Skeletal muscle tissue (tissue), 4 donors: ENCODE measurements around the gene ZNF554. TPM values are rescaled to one million over a fixed set of nuclear protein-coding genes. Genes with fewer than 3 reads are reported as not detected.

Source experiments
- H3K27ac ChIP-seq: one replicate; pipeline ENCODE4 v1.7.0; 2013; ENCODE audit warnings: mild to moderate bottlenecking, low read depth, low read length, inconsistent platforms
- H3K27me3 ChIP-seq, 3 donors: one replicate each; pipeline ENCODE4 v1.7.0; 2013; ENCODE audit warnings: low read length in 3 of 3; ENCODE audit not compliant: control insufficient read depth in 3 of 3, insufficient read depth in 3 of 3
- H3K36me3 ChIP-seq, 3 donors: one replicate each; pipeline ENCODE4 v1.7.0; 2013; ENCODE audit warnings: low read length in 3 of 3; ENCODE audit not compliant: control insufficient read depth in 3 of 3, insufficient read depth in 3 of 3
- H3K4me1 ChIP-seq, 3 donors: one replicate each; pipeline ENCODE4 v1.7.0; 2013; ENCODE audit warnings: low read length in 3 of 3, mild to moderate bottlenecking in 3 of 3; ENCODE audit not compliant: control insufficient read depth in 3 of 3, insufficient read depth in 3 of 3
- H3K4me3 ChIP-seq, 3 donors: one replicate each; pipeline ENCODE4 v1.7.0; 2013; ENCODE audit warnings: low read length in 3 of 3
- H3K9ac ChIP-seq, 3 donors: one replicate each; pipeline ENCODE4 v1.7.0; 2013; ENCODE audit warnings: low read length in 3 of 3, mild to moderate bottlenecking in 3 of 3, moderate library complexity in 2 of 3, low read depth in 1 of 3
- H3K9me3 ChIP-seq, 3 donors: one replicate each; pipeline ENCODE4 v1.7.0; 2013; ENCODE audit warnings: low read length in 3 of 3; ENCODE audit not compliant: control insufficient read depth in 3 of 3
- total RNA-seq: library from RNA; depleted of rRNA; stranded (reverse); fragments of >200 nt; gene quantifications from one replicate; pipeline ENCODE4 v1.2.3, GENCODE V29; 2014
- donor health status: Osteomylitis.

The ZNF554 gene
- total RNA-seq, 1 donor from 2014 or later, result 8.4 TPM

GRCh38 chr19:2806736-2807378 is 12.8 kb upstream of the ZNF554 start:
- no peak overlapping the region for H3K9ac ChIP-seq
- H3K36me3 ChIP-seq, result peaks cover 24 to 46% (median 37%) of the 10 kb centered on the region in 3 donors
- no peak overlapping the region for H3K4me3 ChIP-seq
- peaks cover 0 to 2% (median 1%) of the 10 kb centered on the region in 3 donors for H3K4me1 ChIP-seq
- no peaks in the 10 kb centered on the region for H3K9me3 ChIP-seq
- H3K27me3 ChIP-seq, result no peaks in the 10 kb centered on the region
- H3K27ac ChIP-seq, result no peak overlapping the region

GRCh38 chr19:2807379-2808128 is 12.1 kb upstream of the ZNF554 start:
- H3K27me3 ChIP-seq, result no peaks in the 10 kb centered on the region
- H3K36me3 ChIP-seq, result peaks cover 22 to 43% (median 37%) of the 10 kb centered on the region in 3 donors
- H3K9ac ChIP-seq, result no peak overlapping the region
- H3K27ac ChIP-seq, result no peak overlapping the region
- H3K4me1 ChIP-seq, result peaks cover 0 to 8% (median 3%) of the 10 kb centered on the region in 3 donors
- no peaks in the 10 kb centered on the region for H3K9me3 ChIP-seq
- H3K4me3 ChIP-seq, result no peak overlapping the region

DNA sequence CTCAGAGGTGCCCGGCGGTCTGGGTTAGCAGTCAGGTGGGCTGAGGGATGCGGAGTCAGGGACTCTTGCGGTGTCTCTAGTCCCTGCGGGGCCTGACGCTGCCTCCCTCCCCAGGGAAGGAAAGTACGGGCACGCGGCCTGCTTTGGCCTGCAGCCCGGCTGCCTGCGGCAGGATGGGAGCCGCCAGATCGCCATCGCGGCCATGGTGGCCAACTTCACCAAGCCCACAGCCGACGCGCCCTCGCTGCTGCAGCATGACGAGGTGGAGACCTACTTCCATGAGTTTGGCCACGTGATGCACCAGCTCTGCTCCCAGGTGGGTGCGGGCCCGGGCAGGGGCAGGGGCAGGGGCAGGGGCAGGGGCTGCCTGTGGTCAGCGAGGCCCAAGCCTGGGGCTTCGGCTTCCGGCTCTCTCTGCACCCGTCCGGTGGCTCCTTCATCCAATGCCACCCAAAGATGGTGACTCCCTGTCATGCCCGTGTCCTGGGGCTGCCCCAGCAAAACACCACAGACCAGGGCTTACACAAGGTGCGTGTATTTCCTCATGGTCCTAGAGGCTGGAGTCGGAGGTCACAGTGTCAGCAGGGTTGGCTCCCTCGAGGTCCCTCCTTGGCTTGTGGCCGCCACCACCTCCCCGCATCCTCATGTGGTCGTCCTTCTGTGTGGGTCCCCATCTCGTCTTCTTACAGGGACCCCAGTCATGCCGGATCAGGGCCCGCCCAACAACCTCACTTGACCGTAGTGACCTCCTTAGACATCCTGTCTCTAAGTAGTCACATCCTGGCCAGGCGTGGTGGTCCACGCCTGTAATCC is 11.3 kb upstream of the ZNF554 start:
- Histone ChIP-seq H3K4me1 (peaks cover 0 to 9% (median 3%) of the 10 kb centered on the region in 3 donors), H3K9me3 (no peaks in the 10 kb centered on the region), H3K9ac (no peak overlapping the region), H3K27me3 (no peaks in the 10 kb centered on the region), H3K27ac (no peak overlapping the region), H3K36me3 (peaks cover 21 to 44% (median 37%) of the 10 kb centered on the region in 3 donors), H3K4me3 (no peak overlapping the region)

DNA sequence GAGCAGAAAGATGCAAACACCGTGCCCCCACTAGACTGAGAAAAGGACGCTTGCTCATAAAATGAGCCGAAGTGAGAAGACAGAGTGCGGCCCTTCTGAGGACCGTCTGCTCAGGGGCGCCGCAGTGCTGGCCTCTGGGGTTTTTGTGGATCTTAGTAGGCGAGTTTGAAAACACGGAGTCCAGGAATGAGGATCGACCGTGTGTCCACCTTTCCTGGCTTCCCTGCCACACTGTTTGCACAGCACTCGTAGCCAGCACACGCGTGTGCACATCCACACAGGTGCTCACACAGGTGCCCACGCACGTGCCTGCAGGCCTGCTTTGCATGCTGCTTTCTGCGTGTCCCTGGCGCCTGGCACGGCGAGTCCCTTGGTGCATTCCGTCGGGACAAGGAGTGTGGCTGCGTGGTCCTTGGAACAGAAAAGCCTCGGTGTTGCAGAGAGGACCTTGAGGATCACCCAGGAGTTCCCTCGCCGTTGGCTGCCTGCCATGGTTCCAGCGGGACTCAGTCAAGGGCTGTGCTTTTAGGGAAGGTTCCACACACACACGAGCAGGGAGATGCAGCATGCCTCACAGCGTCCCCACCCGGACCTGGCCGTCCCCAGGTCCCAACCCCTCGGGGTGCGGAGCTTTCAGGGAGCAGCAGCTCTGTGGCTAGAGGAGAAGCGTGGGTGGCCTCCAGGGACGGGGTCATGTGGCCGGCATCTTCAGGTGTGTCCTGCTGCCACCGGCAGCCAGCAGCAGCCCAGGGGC is 10.1 kb upstream of the ZNF554 start:
- no peak overlapping the region for H3K9ac ChIP-seq
- H3K4me3 ChIP-seq, result no peak overlapping the region
- peaks cover 21 to 44% (median 37%) of the 10 kb centered on the region in 3 donors for H3K36me3 ChIP-seq
- H3K27ac ChIP-seq, result no peak overlapping the region
- peaks cover 0 to 9% (median 3%) of the 10 kb centered on the region in 3 donors for H3K4me1 ChIP-seq
- no peaks in the 10 kb centered on the region for H3K27me3 ChIP-seq
- no peaks in the 10 kb centered on the region for H3K9me3 ChIP-seq

- H3K4me1 ChIP-seq, result peaks cover 0 to 9% (median 3%) of the 10 kb centered on the region in 3 donors
- H3K9me3 ChIP-seq, result no peaks in the 10 kb centered on the region
- no peak overlapping the region for H3K27ac ChIP-seq
- H3K9ac ChIP-seq, result no peak overlapping the region
- H3K27me3 ChIP-seq, result no peaks in the 10 kb centered on the region
- peaks cover 21 to 39% (median 31%) of the 10 kb centered on the region in 3 donors for H3K36me3 ChIP-seq
- no peak overlapping the region for H3K4me3 ChIP-seq
Observed at GRCh38 chr19:2810141-2811091, 9.3 kb upstream of the ZNF554 start.

GRCh38 chr19:2811221-2811722 is 8.4 kb upstream of the ZNF554 start:
- no peak overlapping the region for H3K27ac ChIP-seq
- no peak overlapping the region for H3K4me3 ChIP-seq
- H3K27me3 ChIP-seq, result no peaks in the 10 kb centered on the region
- peaks cover 21 to 34% (median 28%) of the 10 kb centered on the region in 3 donors for H3K36me3 ChIP-seq
- H3K4me1 ChIP-seq, result peaks cover 0 to 9% (median 3%) of the 10 kb centered on the region in 3 donors
- no peaks in the 10 kb centered on the region for H3K9me3 ChIP-seq
- no peak overlapping the region for H3K9ac ChIP-seq

- Histone ChIP-seq H3K36me3 (peaks cover 21 to 32% (median 24%) of the 10 kb centered on the region in 3 donors), H3K9ac (peak overlapping the region in 1 of 3 donors; percentile 40), H3K4me1 (peaks cover 0 to 9% (median 3%) of the 10 kb centered on the region in 3 donors), H3K27me3 (no peaks in the 10 kb centered on the region), H3K27ac (no peak overlapping the region), H3K4me3 (no peak overlapping the region), H3K9me3 (no peaks in the 10 kb centered on the region)
Observed at GRCh38 chr19:2811735-2812413, 7.8 kb upstream of the ZNF554 start.

- peak overlapping the region in 1 of 3 donors; percentile 40 for H3K9ac ChIP-seq
- no peak overlapping the region for H3K27ac ChIP-seq
- peaks cover 18 to 27% (median 21%) of the 10 kb centered on the region in 3 donors for H3K36me3 ChIP-seq
Observed at GRCh38 chr19:2812414-2813234, 7.0 kb upstream of the ZNF554 start.

More at GRCh38 chr19:2812414-2813234, 7.0 kb upstream of the ZNF554 start:
- no peaks in the 10 kb centered on the region for H3K9me3 ChIP-seq
- peaks cover 0 to 9% (median 3%) of the 10 kb centered on the region in 3 donors for H3K4me1 ChIP-seq
- H3K27me3 ChIP-seq, result no peaks in the 10 kb centered on the region
- no peak overlapping the region for H3K4me3 ChIP-seq
